ENCODE results near the gene SMYD2. TPM values are rescaled to one million over a fixed set of nuclear protein-coding genes. Genes with fewer than 3 reads are reported as not detected.

The SMYD2 gene
- total RNA-seq, 1 donor from 2014 or later = 18.2 TPM

DNA sequence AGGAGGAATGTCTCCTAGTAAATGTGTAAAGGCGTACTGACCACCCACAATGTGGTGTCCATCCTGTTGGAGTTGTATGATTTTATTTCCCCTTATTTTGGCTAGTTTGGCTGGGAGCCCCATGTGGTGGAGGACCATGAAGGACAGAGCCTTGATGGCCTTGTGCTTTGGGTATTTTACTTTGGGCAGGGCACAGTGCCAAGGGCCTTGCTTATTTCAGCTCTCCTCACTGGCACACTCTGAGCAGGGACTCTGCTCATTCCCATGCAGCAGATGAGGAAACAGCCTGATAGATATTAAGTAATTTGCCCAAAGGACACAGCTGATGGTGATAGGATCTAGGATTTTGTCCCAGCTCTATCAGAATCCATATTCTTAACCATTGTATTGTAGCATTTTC lies 50.2 kb downstream of the SMYD2 start:
- Histone ChIP-seq H3K9me3 (no peaks in the 10 kb centered on the region), H3K4me1 (peaks cover 18% of the 10 kb centered on the region), H3K4me3 (no peak overlapping the region), H3K36me3 (no peaks in the 10 kb centered on the region), H3K27ac (no peak overlapping the region), H3K27me3 (no peaks in the 10 kb centered on the region)
- TF ChIP-seq POLR2AphosphoS5 (IDR thresholded peaks at IDR 0.05; ENCODE audit: insufficient read depth in 1 of 2, low read depth in 1 of 2) = no peak
- no peak for TF ChIP-seq POLR2A (IDR thresholded peaks at IDR 0.05)
- TF ChIP-seq, protein P1, sequence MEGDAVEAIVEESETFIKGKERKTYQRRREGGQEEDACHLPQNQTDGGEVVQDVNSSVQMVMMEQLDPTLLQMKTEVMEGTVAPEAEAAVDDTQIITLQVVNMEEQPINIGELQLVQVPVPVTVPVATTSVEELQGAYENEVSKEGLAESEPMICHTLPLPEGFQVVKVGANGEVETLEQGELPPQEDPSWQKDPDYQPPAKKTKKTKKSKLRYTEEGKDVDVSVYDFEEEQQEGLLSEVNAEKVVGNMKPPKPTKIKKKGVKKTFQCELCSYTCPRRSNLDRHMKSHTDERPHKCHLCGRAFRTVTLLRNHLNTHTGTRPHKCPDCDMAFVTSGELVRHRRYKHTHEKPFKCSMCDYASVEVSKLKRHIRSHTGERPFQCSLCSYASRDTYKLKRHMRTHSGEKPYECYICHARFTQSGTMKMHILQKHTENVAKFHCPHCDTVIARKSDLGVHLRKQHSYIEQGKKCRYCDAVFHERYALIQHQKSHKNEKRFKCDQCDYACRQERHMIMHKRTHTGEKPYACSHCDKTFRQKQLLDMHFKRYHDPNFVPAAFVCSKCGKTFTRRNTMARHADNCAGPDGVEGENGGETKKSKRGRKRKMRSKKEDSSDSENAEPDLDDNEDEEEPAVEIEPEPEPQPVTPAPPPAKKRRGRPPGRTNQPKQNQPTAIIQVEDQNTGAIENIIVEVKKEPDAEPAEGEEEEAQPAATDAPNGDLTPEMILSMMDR (IDR thresholded peaks at IDR 0.05) = no peak
- no peak for DNase-seq (ENCODE audit: extremely low spot score in 2 of 2)
- intact Hi-C loops (cut with DNase I) = loop anchor here (5.0 kb wide), 2 partner anchors 69 to 256 kb away; no protein-coding TSS in a partner anchor

GRCh38 chr1:214331827-214332423 lies 51.0 kb downstream of the SMYD2 start:
- intact Hi-C loops (cut with DNase I) = loop anchor here (5.0 kb wide), 2 partner anchors 70 to 255 kb away; no protein-coding TSS in a partner anchor
- H3K9me3 ChIP-seq = no peaks in the 10 kb centered on the region
- H3K36me3 ChIP-seq = no peaks in the 10 kb centered on the region
- H3K4me3 ChIP-seq = no peak overlapping the region
- no peak overlapping the region for H3K27ac ChIP-seq
- H3K4me1 ChIP-seq = peaks cover 18% of the 10 kb centered on the region
- TF ChIP-seq, protein P1 (IDR thresholded peaks at IDR 0.05) = peak in 1 of 3 experiments; percentile 50
- TF ChIP-seq POLR2A (IDR thresholded peaks at IDR 0.05) (no peak), POLR2AphosphoS5 (IDR thresholded peaks at IDR 0.05; ENCODE audit: insufficient read depth in 1 of 2, low read depth in 1 of 2) (no peak)
- no peaks in the 10 kb centered on the region for H3K27me3 ChIP-seq
- no peak for DNase-seq (ENCODE audit: extremely low spot score in 2 of 2)

- DNase-seq (ENCODE audit: extremely low spot score in 2 of 2) = no peak
- Histone ChIP-seq H3K27ac (peak overlapping the region; percentile 0), H3K36me3 (no peaks in the 10 kb centered on the region)
These were observed 52.2 kb downstream of the SMYD2 start for GRCh38 chr1:214332946-214333798.

GRCh38 chr1:214335567-214335966 lies 54.6 kb downstream of the SMYD2 start:
- Histone ChIP-seq H3K9me3 (no peaks in the 10 kb centered on the region), H3K4me3 (no peak overlapping the region), H3K27me3 (no peaks in the 10 kb centered on the region), H3K36me3 (no peaks in the 10 kb centered on the region), H3K27ac (no peak overlapping the region), H3K4me1 (peaks cover 10% of the 10 kb centered on the region)
- DNase-seq (ENCODE audit: extremely low spot score in 2 of 2) = no peak
- intact Hi-C loops (cut with DNase I) = no loop called here
- TF ChIP-seq POLR2A (IDR thresholded peaks at IDR 0.05) (no peak), POLR2AphosphoS5 (IDR thresholded peaks at IDR 0.05; ENCODE audit: insufficient read depth in 1 of 2, low read depth in 1 of 2) (no peak)
- TF ChIP-seq, protein P1 (IDR thresholded peaks at IDR 0.05) = no peak

More at GRCh38 chr1:214332946-214333798, 52.2 kb downstream of the SMYD2 start:
- no peak for TF ChIP-seq POLR2AphosphoS5 (IDR thresholded peaks at IDR 0.05; ENCODE audit: insufficient read depth in 1 of 2, low read depth in 1 of 2)
- TF ChIP-seq, protein P1 (IDR thresholded peaks at IDR 0.05) = peak; percentile 33 to 69 (median 62)
- H3K4me3 ChIP-seq = no peak overlapping the region
- no peaks in the 10 kb centered on the region for H3K27me3 ChIP-seq
- intact Hi-C loops (cut with DNase I) = loop anchor here (5.0 kb wide), 2 partner anchors 71 to 254 kb away; no protein-coding TSS in a partner anchor
- peaks cover 18% of the 10 kb centered on the region for H3K4me1 ChIP-seq
- H3K9me3 ChIP-seq = no peaks in the 10 kb centered on the region
